SU-DHL-6 (cell line): ENCODE data around the gene CPA4.

Experiments
- H2AFZ ChIP-seq: fragments of 200-600 bp; sonication (generic); 2 replicates; pipeline ENCODE4 v1.6.1; 2014; ENCODE audit warnings: low read depth, mild to moderate bottlenecking, moderate library complexity, mixed read lengths, antibody characterized with exemption, low read length; ENCODE audit not compliant: severe bottlenecking
- H3F3A ChIP-seq: fragments of 200-600 bp; shearing (Covaris generic); 2 replicates; pipeline ENCODE4 v1.6.0; 2016; ENCODE audit warnings: antibody characterized with exemption, mild to moderate bottlenecking; ENCODE audit not compliant: insufficient read depth
- H3K27ac ChIP-seq: fragments of 200-600 bp; sonication (generic); 2 replicates; pipeline ENCODE4 v1.5.1; 2016; ENCODE audit warnings: low read depth, mild to moderate bottlenecking, low read length, moderate library complexity, mixed read lengths
- H3K27me3 ChIP-seq: fragments of 200-600 bp; sonication (generic), shearing (Covaris generic); 2 replicates; pipeline ENCODE4 v1.6.0; 2014; ENCODE audit warnings: mild to moderate bottlenecking, low read length
- H3K36me3 ChIP-seq: fragments of 200-600 bp; sonication (generic); 2 replicates; pipeline ENCODE4 v1.6.1; 2014; ENCODE audit warnings: mild to moderate bottlenecking, low read length, mixed read lengths
- H3K4me2 ChIP-seq: fragments of 300-600, 200-600 bp; shearing (Covaris generic), sonication (generic); 2 replicates; pipeline ENCODE4 v1.6.0; 2014; ENCODE audit warnings: low read length, low read depth, mild to moderate bottlenecking; ENCODE audit not compliant: poor library complexity, severe bottlenecking
- H3K4me3 ChIP-seq: fragments of 200-600 bp; sonication (generic); 2 replicates; pipeline ENCODE4 v1.5.1; 2014; ENCODE audit warnings: antibody characterized with exemption, low read length, mild to moderate bottlenecking, mixed read lengths; ENCODE audit not compliant: insufficient read depth, poor library complexity, severe bottlenecking
- H3K79me2 ChIP-seq: fragments of 200-600 bp; sonication (generic); 2 replicates; pipeline ENCODE4 v1.6.1; 2014; ENCODE audit warnings: mild to moderate bottlenecking, low read length, moderate library complexity; ENCODE audit not compliant: insufficient read depth
- H3K9ac ChIP-seq: fragments of 200-600 bp; sonication (generic); 2 replicates; pipeline ENCODE4 v1.7.0; 2014; ENCODE audit warnings: mild to moderate bottlenecking, low read length
- H3K9me2 ChIP-seq: fragments of 200-600 bp; sonication (generic); replicated peaks from 2 replicates; pipeline ENCODE4 v1.6.1; 2014; ENCODE audit warnings: low read length; ENCODE audit not compliant: insufficient read depth
- H3K9me3 ChIP-seq: fragments of 200-600 bp; sonication (generic); 2 replicates; pipeline ENCODE4 v1.6.1; 2014; ENCODE audit warnings: low read length, mixed read lengths; ENCODE audit not compliant: insufficient read depth
- H4K20me1 ChIP-seq: fragments of 200-600 bp; sonication (generic); 2 replicates; pipeline ENCODE4 v1.6.1; 2014; ENCODE audit warnings: low read depth, mild to moderate bottlenecking, antibody characterized with exemption, low read length, moderate library complexity, mixed read lengths
- CTCF ChIP-seq: fragments of 200-600 bp; sonication (generic); IDR thresholded peaks from one replicate; pipeline ENCODE4 v1.5.1; 2017; ENCODE audit warnings: antibody characterized with exemption, mild to moderate bottlenecking, low read length, moderate library complexity; ENCODE audit not compliant: insufficient read depth, poor library complexity, severe bottlenecking
- EZH2phosphoT487 ChIP-seq: fragments of 200-600 bp; sonication (generic), shearing (Covaris generic); conservative IDR thresholded peaks from 2 replicates; pipeline ENCODE4 v1.6.1; 2018; ENCODE audit warnings: mild to moderate bottlenecking, antibody characterized with exemption, low read length, moderate library complexity, mixed read lengths

Gene CPA4

DNA sequence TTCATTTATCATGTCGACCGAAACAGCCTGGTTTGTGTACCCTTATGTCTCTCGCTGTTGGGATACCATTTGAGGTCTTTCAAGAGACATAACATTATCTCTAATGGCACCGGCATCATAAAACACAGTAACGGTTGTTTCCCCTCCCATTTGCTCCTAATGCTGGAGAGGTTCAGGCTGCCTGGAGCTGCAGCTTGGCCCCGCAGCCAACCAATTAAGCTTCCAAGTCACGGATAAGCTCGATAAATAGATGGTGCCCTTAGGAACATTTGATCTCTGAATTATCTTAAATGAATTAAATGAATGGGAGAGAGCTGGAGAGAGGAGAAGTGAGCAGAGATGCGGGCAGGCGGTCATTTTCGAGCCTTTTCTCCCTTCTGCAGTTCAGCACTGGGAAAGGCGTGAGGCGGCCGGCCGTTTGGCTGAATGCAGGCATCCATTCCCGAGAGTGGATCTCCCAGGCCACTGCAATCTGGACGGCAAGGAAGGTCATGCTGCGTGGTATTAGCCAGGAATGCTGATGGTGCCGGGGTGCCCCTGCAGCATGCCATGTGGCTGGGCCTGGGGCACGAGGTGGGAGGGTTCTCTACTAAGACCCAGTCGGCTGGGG, 12.6 kb downstream of the CPA4 start:
- no peak overlapping the region for H3K4me3 ChIP-seq
- H3K9me3 ChIP-seq, result no peaks in the 10 kb centered on the region
- H3K79me2 ChIP-seq, result no peaks in the 10 kb centered on the region
- H3K4me2 ChIP-seq, result no peak overlapping the region
- no peaks in the 10 kb centered on the region for H3F3A ChIP-seq
- H3K9ac ChIP-seq, result no peak overlapping the region
- H3K27me3 ChIP-seq, result no peaks in the 10 kb centered on the region
- H3K36me3 ChIP-seq, result no peaks in the 10 kb centered on the region
- TF ChIP-seq EZH2phosphoT487, result no peak
- TF ChIP-seq CTCF, result no peak
- H4K20me1 ChIP-seq, result no peaks in the 10 kb centered on the region
- H2AFZ ChIP-seq, result no peak overlapping the region
- H3K27ac ChIP-seq, result no peak overlapping the region
- H3K9me2 ChIP-seq, result no peaks in the 10 kb centered on the region

DNA sequence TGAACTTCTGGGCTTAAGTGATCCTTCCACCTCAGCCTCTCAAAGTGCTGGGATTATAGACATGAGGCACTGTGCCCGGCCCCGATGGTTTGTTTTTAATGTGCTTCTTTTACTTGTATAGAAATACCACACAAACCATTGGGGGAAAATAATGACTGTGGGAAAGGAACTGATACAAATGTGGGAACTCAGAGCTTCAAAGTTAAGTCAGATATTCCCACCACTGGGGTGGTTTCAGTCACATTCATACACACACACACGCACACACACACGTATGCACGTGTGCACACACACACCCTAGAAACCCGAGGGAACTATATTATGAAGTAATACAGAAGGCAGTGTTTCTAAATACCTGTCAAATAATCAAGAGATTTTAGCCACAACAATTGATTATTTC, 17.0 kb downstream of the CPA4 start:
- TF ChIP-seq CTCF, result no peak
- no peak for TF ChIP-seq EZH2phosphoT487
- H3K79me2 ChIP-seq, result no peaks in the 10 kb centered on the region
- no peaks in the 10 kb centered on the region for H3K27me3 ChIP-seq
- H3K27ac ChIP-seq, result no peak overlapping the region
- H3K9me3 ChIP-seq, result no peaks in the 10 kb centered on the region
- H4K20me1 ChIP-seq, result no peaks in the 10 kb centered on the region
- H2AFZ ChIP-seq, result no peak overlapping the region
- H3K36me3 ChIP-seq, result no peaks in the 10 kb centered on the region
- no peaks in the 10 kb centered on the region for H3F3A ChIP-seq
- no peaks in the 10 kb centered on the region for H3K9me2 ChIP-seq
- H3K4me3 ChIP-seq, result no peak overlapping the region
- no peak overlapping the region for H3K9ac ChIP-seq
- H3K4me2 ChIP-seq, result no peak overlapping the region

DNA sequence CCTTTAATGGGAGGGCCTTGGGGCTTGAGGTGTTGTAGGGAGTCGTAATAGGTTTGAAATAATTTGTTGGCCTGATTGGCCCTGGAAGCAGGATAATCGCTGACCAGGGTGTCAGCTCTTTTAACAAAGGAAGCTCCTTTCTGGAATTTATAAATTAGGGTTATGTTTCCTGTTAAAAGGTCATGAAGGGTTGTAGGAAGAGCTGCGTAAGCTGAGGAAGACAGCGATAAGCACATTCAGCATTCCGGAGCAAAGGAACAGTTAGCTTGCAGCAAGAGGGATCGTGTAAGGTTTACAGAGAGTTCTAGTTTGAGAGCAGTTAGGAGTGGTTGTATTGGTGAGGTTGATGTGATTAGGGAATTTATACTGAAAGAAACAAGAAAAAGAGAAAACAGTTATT, 21.3 kb downstream of the CPA4 start:
- no peak overlapping the region for H3K4me3 ChIP-seq
- H3K4me2 ChIP-seq, result no peak overlapping the region
- no peaks in the 10 kb centered on the region for H3K36me3 ChIP-seq
- no peak overlapping the region for H2AFZ ChIP-seq
- no peaks in the 10 kb centered on the region for H4K20me1 ChIP-seq
- H3K9me3 ChIP-seq, result no peaks in the 10 kb centered on the region
- H3K9ac ChIP-seq, result no peak overlapping the region
- H3K9me2 ChIP-seq, result no peaks in the 10 kb centered on the region
- no peak overlapping the region for H3K27ac ChIP-seq
- H3F3A ChIP-seq, result no peaks in the 10 kb centered on the region
- no peaks in the 10 kb centered on the region for H3K79me2 ChIP-seq
- TF ChIP-seq CTCF (no peak), EZH2phosphoT487 (no peak)
- no peaks in the 10 kb centered on the region for H3K27me3 ChIP-seq
